ENCODE data around the gene ZBED4.

Gene ZBED4

GRCh38 chr22:49905465-49905864, 51.8 kb downstream of the ZBED4 start:
- no peak for DNase-seq

- no peak for DNase-seq
Measured at GRCh38 chr22:49906071-49906798, 52.6 kb downstream of the ZBED4 start.

GRCh38 chr22:49906799-49907290, 53.2 kb downstream of the ZBED4 start:
- no peak for DNase-seq

- DNase-seq: no peak
Measured at GRCh38 chr22:49907807-49908206, 54.2 kb downstream of the ZBED4 start.

GRCh38 chr22:49909476-49910205, 56.0 kb downstream of the ZBED4 start:
- DNase-seq: no peak

- DNase-seq: no peak
Measured at GRCh38 chr22:49910229-49911155, 56.8 kb downstream of the ZBED4 start.

GRCh38 chr22:49911881-49912625, 58.4 kb downstream of the ZBED4 start:
- DNase-seq: no peak

- no peak for DNase-seq
Measured at GRCh38 chr22:49913026-49913425, 59.4 kb downstream of the ZBED4 start.

- no peak for DNase-seq
Measured at GRCh38 chr22:49913446-49913845, 59.8 kb downstream of the ZBED4 start.

- DNase-seq: no peak
Measured at GRCh38 chr22:49914256-49914655, 60.6 kb downstream of the ZBED4 start.

- no peak for DNase-seq
Measured at GRCh38 chr22:49915610-49916009, 62.0 kb downstream of the ZBED4 start.

- DNase-seq: no peak
Measured at GRCh38 chr22:49916831-49917230, 63.2 kb downstream of the ZBED4 start.

- peak; percentile 95 for DNase-seq
Measured at GRCh38 chr22:49917974-49918910, 64.6 kb downstream of the ZBED4 start, which contains the start of the genes ALG12 and CRELD2. ALG12 (minus strand) TSS chr22:49918438; CDS start chr22:49913765, 4,673 bp downstream. CRELD2 (plus strand) TSS chr22:49918634; CDS start chr22:49918770, 136 bp downstream.

GRCh38 chr22:49918911-49919881, 65.6 kb downstream of the ZBED4 start:
- DNase-seq: no peak

- no peak for DNase-seq
Measured at GRCh38 chr22:49920859-49921258, 67.2 kb downstream of the ZBED4 start.

- no peak for DNase-seq
Measured at GRCh38 chr22:49921508-49922278, 68.0 kb downstream of the ZBED4 start.

- no peak for DNase-seq
Measured at GRCh38 chr22:49922484-49922883, 68.8 kb downstream of the ZBED4 start.

- no peak for DNase-seq
Measured at GRCh38 chr22:49922926-49923325, 69.3 kb downstream of the ZBED4 start.

GRCh38 chr22:49923445-49923844, 69.8 kb downstream of the ZBED4 start:
- no peak for DNase-seq

Data from T-helper 9 cell (primary cell).